ENCODE data around the gene ADGRA1.

Gene ADGRA1

DNA sequence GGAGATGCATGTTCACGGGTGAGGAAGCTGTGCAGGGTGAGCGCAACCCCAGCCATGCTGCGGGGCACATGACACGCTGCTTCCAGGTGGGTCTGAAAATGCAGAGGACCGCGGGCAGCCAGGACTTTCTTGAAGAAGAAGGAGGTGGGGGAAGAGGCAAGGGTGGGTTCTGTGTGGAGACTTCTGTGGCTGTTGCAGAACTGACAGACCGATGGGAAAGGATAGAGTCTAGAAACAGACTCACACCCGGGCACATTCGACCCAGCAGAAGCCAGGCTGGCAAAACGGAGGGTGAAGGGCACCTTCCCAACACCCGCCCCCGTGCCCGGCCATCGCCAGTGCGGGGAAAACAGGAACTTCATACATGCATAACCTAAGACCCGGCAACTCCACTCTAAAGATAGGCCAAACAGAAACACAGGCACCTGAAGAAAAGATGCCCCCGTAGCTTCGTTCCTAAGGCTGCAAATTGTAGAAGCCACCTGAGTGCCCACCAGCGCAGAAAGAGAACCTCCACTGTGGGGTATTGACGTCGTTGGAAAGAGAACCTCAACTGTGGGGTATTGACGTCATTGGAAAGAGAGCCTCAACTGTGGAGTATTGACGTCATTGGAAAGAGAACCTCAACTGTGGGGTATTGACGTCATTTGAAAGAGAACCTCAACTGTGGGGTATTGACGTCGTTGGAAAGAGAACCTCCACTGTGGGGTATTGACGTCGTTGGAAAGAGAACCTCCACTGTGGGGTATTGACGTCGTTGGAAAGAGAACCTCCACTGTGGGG lies 67.5 kb downstream of the ADGRA1 start:
- Histone ChIP-seq H3K27me3 (ENCODE audit: control insufficient read depth, insufficient read depth, low read length) (no peaks in the 10 kb centered on the region), H3K4me1 (ENCODE audit: control insufficient read depth, insufficient read depth, low read length) (peaks cover 13% of the 10 kb centered on the region), H3K4me3 (ENCODE audit: low read depth, low read length) (no peak overlapping the region), H3K9me3 (ENCODE audit: control insufficient read depth, insufficient read depth, low read length) (no peaks in the 10 kb centered on the region), H3K36me3 (ENCODE audit: control insufficient read depth, insufficient read depth, low read length) (no peaks in the 10 kb centered on the region), H3K9ac (ENCODE audit: low read depth, low read length) (no peak overlapping the region)

DNA sequence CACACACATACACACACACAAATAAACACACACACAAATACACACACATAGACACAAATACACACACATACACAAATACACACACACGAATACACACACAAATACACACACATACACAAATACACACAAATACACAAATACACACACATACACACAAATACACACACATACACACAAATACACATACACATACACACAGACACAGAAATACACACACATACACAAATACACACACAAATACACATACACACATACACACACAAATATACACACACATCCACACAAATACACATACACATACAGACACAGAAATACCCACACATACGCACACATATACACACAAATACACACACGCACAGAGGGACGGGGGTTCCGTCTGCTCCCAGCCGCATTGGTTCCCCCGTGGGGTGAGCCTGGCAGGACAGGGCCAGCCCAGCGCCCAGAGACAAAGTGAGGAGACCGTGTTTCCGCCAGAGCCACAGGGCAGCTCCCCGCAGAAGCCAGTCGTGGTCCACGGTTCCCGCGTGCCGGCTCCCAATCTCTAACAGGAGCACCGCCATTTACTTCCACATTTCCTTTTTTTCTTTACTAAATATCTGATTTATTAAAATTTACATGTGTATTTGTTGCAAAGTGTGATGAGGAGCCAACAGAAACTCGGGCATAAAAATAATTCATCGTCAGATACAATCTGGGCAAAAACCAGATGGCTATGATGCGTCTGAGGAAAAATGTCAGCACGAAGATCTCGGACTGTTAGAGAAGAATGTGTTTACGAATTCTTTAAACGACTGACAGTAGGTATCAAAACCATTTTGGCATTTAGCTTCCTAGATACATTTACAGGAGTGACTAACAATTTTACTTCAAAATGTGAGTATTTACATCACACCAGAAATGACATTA lies 69.2 kb downstream of the ADGRA1 start:
- no peaks in the 10 kb centered on the region for H3K36me3 ChIP-seq (ENCODE audit: control insufficient read depth, insufficient read depth, low read length)
- no peak overlapping the region for H3K9ac ChIP-seq (ENCODE audit: low read depth, low read length)
- peaks cover 12% of the 10 kb centered on the region for H3K4me1 ChIP-seq (ENCODE audit: control insufficient read depth, insufficient read depth, low read length)
- no peak overlapping the region for H3K4me3 ChIP-seq (ENCODE audit: low read depth, low read length)
- no peaks in the 10 kb centered on the region for H3K9me3 ChIP-seq (ENCODE audit: control insufficient read depth, insufficient read depth, low read length)
- no peaks in the 10 kb centered on the region for H3K27me3 ChIP-seq (ENCODE audit: control insufficient read depth, insufficient read depth, low read length)

DNA sequence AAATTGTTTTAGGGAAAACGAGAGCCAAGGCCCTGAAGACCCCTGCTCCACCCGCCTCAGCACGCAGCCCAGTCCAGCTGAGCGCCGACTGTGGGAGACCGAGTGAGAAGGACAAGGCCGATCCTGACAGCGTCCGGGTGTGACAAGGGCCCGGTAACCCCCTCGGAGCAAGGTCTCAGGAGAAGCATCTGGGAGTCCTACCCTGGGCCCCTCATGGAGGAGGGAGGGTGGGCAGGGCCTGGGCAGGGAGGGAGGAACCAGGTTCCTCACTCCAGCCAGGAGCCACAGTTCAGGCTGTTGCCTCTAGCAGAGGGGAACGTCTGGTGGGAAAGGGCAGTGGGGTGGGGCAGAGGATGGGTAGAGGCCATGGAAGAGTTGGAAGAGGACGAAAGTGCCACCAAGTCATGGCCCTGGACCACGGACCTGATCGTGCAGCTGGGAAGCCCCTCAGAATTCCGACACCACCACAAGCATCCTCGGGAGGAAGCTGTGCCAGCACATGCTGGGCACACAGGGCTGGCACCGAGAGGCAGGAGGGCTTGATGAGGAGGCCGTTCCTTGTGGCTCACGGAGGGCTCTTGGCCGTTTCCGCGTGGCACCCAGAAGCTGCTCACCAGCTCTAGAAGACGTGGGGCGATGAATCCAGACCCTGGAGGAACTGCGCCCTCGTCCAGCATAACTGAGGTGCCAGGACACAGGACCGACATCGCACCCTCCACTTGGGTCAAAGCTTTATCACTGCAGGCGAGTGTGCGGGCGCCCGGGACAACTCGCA lies 70.1 kb downstream of the ADGRA1 start:
- Histone ChIP-seq H3K36me3 (ENCODE audit: control insufficient read depth, insufficient read depth, low read length) (peaks cover 5% of the 10 kb centered on the region), H3K4me3 (ENCODE audit: low read depth, low read length) (no peak overlapping the region), H3K4me1 (ENCODE audit: control insufficient read depth, insufficient read depth, low read length) (peaks cover 5% of the 10 kb centered on the region), H3K9me3 (ENCODE audit: control insufficient read depth, insufficient read depth, low read length) (no peaks in the 10 kb centered on the region), H3K27me3 (ENCODE audit: control insufficient read depth, insufficient read depth, low read length) (no peaks in the 10 kb centered on the region), H3K9ac (ENCODE audit: low read depth, low read length) (no peak overlapping the region)

DNA sequence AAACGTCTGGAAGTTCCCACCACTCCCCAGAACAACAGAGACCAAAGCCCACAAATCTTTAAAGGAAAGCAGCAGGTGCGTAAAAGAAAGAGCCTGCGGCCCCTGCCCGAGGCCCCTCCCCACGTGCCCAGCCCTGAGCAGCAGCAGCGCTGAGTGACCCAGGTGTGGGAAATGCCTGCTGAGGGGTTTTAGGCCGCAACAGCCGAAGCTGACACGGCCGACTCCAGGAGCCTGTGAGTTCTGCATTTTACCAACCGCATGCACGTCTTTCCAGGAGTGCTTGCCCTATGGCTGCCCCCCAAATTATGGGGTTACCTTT lies 70.7 kb downstream of the ADGRA1 start:
- peaks cover 7% of the 10 kb centered on the region for H3K36me3 ChIP-seq (ENCODE audit: control insufficient read depth, insufficient read depth, low read length)
- H3K4me3 ChIP-seq (ENCODE audit: low read depth, low read length), result no peak overlapping the region
- no peaks in the 10 kb centered on the region for H3K27me3 ChIP-seq (ENCODE audit: control insufficient read depth, insufficient read depth, low read length)
- H3K9me3 ChIP-seq (ENCODE audit: control insufficient read depth, insufficient read depth, low read length), result no peaks in the 10 kb centered on the region
- peaks cover 5% of the 10 kb centered on the region for H3K4me1 ChIP-seq (ENCODE audit: control insufficient read depth, insufficient read depth, low read length)
- no peak overlapping the region for H3K9ac ChIP-seq (ENCODE audit: low read depth, low read length)

DNA sequence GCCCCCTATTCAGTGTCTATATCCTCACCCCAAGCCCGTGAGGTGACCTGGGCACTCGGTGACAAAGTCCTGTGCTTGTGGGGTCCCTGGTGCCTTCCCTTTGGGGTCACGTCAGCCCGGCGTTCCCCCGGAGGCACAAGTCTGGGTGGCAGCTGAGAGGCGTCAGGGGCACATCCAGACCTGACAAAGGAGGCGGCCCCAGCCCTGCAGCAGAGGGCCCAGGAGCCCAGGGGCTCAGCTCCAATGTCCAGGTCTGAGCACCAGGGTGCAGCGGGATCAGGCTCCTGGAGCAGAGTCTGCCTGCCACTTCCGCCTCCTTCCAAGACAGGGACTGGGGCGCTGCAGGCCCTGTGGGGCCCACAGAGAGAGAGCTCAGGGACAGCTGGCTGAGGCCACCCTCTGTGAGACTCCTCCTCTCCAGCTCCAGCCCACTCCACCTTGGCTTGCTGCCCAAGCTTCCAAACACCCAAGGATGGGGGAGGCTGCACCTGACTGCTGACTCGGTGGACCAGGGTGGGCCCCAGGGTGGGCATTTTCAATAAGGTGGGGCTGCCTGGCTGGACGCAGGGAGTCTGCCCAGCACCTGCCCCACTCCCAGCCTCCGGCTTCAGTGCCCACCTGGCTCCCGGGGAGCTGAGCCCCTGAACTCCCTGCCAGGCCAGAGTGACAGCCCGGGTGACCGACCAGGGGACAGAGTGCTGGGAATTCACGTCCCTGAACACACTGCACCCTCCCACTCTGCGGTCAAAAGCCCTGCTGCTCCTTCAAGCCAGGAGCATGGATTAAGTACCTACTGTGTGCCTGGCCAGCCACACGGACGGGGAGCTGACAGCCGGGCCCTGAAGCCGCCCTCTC lies 71.3 kb downstream of the ADGRA1 start:
- Histone ChIP-seq H3K27me3 (ENCODE audit: control insufficient read depth, insufficient read depth, low read length) (no peaks in the 10 kb centered on the region), H3K9me3 (ENCODE audit: control insufficient read depth, insufficient read depth, low read length) (no peaks in the 10 kb centered on the region), H3K4me1 (ENCODE audit: control insufficient read depth, insufficient read depth, low read length) (peaks cover 5% of the 10 kb centered on the region), H3K9ac (ENCODE audit: low read depth, low read length) (no peak overlapping the region), H3K36me3 (ENCODE audit: control insufficient read depth, insufficient read depth, low read length) (peaks cover 7% of the 10 kb centered on the region), H3K4me3 (ENCODE audit: low read depth, low read length) (peak overlapping the region; percentile 26)

DNA sequence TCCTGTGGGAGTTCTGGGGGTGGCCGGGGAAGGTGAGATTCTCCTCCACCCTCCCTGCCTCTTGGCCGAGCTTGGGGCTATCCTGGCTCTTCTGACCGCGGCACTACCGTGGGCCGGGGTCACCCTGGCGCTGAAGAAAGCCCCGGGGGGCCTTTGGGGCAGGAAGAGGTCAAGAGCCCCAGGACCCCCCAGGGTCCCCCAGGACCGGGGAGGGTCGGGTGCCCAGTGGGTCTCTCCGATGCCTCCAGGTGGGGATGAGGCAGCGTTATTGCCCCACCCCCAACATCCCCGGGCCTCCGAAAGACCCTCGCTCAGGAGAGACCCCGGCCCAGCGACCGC lies 71.9 kb downstream of the ADGRA1 start:
- Histone ChIP-seq H3K27me3 (ENCODE audit: control insufficient read depth, insufficient read depth, low read length) (no peaks in the 10 kb centered on the region), H3K9me3 (ENCODE audit: control insufficient read depth, insufficient read depth, low read length) (no peaks in the 10 kb centered on the region), H3K36me3 (ENCODE audit: control insufficient read depth, insufficient read depth, low read length) (peaks cover 9% of the 10 kb centered on the region), H3K4me3 (ENCODE audit: low read depth, low read length) (peak overlapping the region; percentile 26), H3K9ac (ENCODE audit: low read depth, low read length) (no peak overlapping the region), H3K4me1 (ENCODE audit: control insufficient read depth, insufficient read depth, low read length) (peaks cover 5% of the 10 kb centered on the region)

DNA sequence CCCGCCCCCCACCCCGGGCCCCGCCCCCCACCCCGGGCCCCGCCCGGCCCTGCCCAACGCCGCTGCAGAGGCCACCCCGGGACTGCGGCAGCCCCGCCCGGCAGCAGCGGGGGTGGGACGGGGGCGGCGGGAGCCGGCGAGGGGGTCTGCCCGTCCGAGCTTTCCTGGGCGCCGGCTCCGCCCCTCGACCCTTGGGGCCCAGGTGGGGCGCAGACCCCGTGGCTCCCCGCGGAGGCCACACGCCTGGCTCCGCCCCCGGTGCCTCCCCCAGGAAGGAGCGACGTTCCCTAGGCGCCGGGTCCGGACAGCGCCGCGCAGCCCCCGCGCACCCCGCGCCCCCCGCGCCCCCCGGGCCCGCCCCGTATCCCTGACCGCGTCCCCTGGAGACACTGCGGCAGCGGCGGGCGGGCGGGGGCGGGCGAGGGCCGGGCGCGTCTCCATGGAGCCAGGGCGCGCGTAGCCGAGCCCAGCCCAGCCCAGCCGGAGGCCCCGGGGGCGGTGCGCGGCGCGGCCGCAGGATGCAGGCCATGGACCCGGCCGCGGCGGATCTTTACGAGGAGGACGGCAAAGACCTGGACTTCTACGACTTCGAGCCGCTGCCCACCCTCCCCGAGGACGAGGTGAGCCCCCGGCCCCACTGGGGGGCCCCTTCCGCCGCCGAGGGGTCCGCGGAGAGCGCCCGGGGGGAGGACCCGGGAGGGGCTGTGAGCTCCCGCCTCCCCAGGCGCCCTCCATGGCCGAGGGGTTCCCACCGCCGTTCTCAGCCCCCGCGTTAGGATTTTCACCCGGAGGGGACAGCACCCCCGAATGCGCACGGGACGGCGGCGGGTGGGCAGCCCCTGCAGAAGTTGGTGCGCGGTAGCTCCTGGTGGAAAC lies 72.5 kb downstream of the ADGRA1 start, which contains the start of gene KNDC1:
TSS of gene KNDC1 (plus strand) at position 270 of the 876 bp plus-strand sequence. CDS start at position 519, 249 bp downstream.
- peaks cover 13% of the 10 kb centered on the region for H3K36me3 ChIP-seq (ENCODE audit: control insufficient read depth, insufficient read depth, low read length)
- no peaks in the 10 kb centered on the region for H3K9me3 ChIP-seq (ENCODE audit: control insufficient read depth, insufficient read depth, low read length)
- H3K4me1 ChIP-seq (ENCODE audit: control insufficient read depth, insufficient read depth, low read length), result peaks cover 5% of the 10 kb centered on the region
- no peaks in the 10 kb centered on the region for H3K27me3 ChIP-seq (ENCODE audit: control insufficient read depth, insufficient read depth, low read length)
- H3K9ac ChIP-seq (ENCODE audit: low read depth, low read length), result peak within 1 kb of the TSS; percentile 76
- peak within 1 kb of the TSS; percentile 65 for H3K4me3 ChIP-seq (ENCODE audit: low read depth, low read length)

DNA sequence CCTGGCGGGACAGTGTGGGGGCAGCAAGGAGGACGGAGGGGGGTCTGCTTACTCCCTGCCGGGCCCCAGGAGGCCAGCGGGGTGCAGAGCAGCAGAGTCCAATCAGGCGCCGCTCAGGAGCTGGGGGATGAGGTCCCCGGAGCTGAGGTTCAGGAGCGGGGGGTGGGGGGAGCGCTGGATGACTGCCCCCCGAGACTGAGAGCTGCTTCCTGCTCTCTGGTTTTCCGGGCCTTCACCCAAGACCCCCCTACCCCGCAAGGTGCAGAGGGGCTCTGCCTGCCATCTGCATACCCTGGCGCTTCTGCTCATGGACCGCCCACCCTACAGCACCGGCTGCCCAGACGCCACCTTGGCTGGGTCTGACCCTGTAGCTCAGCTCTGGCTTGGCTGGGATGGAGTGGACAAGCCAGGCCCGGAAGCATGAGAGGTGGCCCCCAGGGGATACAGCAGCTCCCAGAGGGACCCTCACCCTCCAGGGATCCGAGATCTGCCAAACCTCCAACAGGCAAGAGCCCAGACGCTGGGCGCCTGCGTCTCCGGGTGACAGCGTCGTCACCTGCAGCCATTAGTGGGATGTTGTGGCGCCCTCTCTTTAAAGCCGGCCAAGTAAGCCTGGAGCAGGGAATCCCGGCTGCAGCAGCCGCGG lies 73.2 kb downstream of the ADGRA1 start:
- peak overlapping the region; percentile 76 for H3K9ac ChIP-seq (ENCODE audit: low read depth, low read length)
- H3K36me3 ChIP-seq (ENCODE audit: control insufficient read depth, insufficient read depth, low read length), result peaks cover 17% of the 10 kb centered on the region
- peaks cover 5% of the 10 kb centered on the region for H3K4me1 ChIP-seq (ENCODE audit: control insufficient read depth, insufficient read depth, low read length)
- no peaks in the 10 kb centered on the region for H3K27me3 ChIP-seq (ENCODE audit: control insufficient read depth, insufficient read depth, low read length)
- peak overlapping the region; percentile 65 for H3K4me3 ChIP-seq (ENCODE audit: low read depth, low read length)
- H3K9me3 ChIP-seq (ENCODE audit: control insufficient read depth, insufficient read depth, low read length), result no peaks in the 10 kb centered on the region

DNA sequence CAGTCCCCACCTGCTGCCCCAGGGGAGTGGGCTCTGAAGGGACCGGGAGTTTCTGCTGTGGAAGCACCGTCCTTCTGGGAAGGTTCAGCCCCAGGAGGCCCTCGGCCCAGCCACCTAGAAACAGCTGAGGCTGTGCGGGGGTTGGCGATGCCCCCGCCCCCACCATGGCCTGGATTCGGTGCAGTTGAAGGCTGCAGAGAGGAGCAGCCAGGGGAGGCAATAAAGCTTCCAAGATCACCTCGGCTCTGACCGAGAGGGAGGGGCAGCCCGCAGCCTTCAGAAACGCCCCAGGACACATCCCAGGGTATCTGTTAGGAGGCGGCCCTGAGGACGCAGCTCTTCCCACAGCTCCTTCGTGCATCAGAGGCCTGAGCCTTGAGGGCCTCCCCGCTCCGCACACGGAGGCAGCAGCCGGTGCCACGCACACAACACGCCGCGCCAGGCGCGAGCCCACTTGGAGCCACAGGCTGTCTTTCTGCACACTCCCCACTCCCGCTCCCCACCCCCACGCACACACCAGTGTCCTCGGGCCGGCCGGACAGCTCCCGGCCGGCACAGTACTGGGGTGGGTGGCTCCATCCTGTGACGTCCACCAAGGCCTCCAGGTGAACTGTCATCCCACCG lies 73.9 kb downstream of the ADGRA1 start:
- H3K9ac ChIP-seq (ENCODE audit: low read depth, low read length), result peak overlapping the region; percentile 76
- no peaks in the 10 kb centered on the region for H3K9me3 ChIP-seq (ENCODE audit: control insufficient read depth, insufficient read depth, low read length)
- peaks cover 17% of the 10 kb centered on the region for H3K36me3 ChIP-seq (ENCODE audit: control insufficient read depth, insufficient read depth, low read length)
- H3K4me3 ChIP-seq (ENCODE audit: low read depth, low read length), result peak overlapping the region; percentile 65
- H3K27me3 ChIP-seq (ENCODE audit: control insufficient read depth, insufficient read depth, low read length), result no peaks in the 10 kb centered on the region
- peaks cover 5% of the 10 kb centered on the region for H3K4me1 ChIP-seq (ENCODE audit: control insufficient read depth, insufficient read depth, low read length)

Measured in iPS-15b (cell line).